Mucosa of stomach (tissue), 1 donor: Measurements from ENCODE around the gene LYRM2.

ENCODE experiments used
- H3K27me3 ChIP-seq: one replicate; pipeline ENCODE4 v1.7.0; 2013; ENCODE audit warnings: mild to moderate bottlenecking, low read length; ENCODE audit not compliant: control insufficient read depth, insufficient read depth
- H3K36me3 ChIP-seq: one replicate; pipeline ENCODE4 v1.7.0; 2013; ENCODE audit warnings: low read length; ENCODE audit not compliant: control insufficient read depth, insufficient read depth
- H3K4me1 ChIP-seq: one replicate; pipeline ENCODE4 v1.7.0; 2013; ENCODE audit warnings: mild to moderate bottlenecking, low read length; ENCODE audit not compliant: control insufficient read depth, insufficient read depth
- H3K4me3 ChIP-seq: one replicate; pipeline ENCODE4 v1.7.0; 2013; ENCODE audit warnings: low read length
- H3K9ac ChIP-seq: one replicate; pipeline ENCODE4 v1.7.0; 2013; ENCODE audit warnings: mild to moderate bottlenecking, low read length, moderate library complexity
- H3K9me3 ChIP-seq: one replicate; pipeline ENCODE4 v1.7.0; 2013; ENCODE audit warnings: mild to moderate bottlenecking, low read length, moderate library complexity; ENCODE audit not compliant: control insufficient read depth
- donor health status: Pancreatic carcinoma.

Gene LYRM2

GRCh38 chr6:89536231-89536630 is 102.3 kb downstream of the LYRM2 start:
- Histone ChIP-seq H3K4me1 (no peaks in the 10 kb centered on the region), H3K27me3 (no peaks in the 10 kb centered on the region), H3K36me3 (no peaks in the 10 kb centered on the region), H3K9ac (no peak overlapping the region), H3K4me3 (no peak overlapping the region), H3K9me3 (no peaks in the 10 kb centered on the region)

- Histone ChIP-seq H3K9ac (no peak overlapping the region), H3K36me3 (no peaks in the 10 kb centered on the region), H3K4me3 (no peak overlapping the region), H3K27me3 (no peaks in the 10 kb centered on the region), H3K4me1 (no peaks in the 10 kb centered on the region), H3K9me3 (no peaks in the 10 kb centered on the region)
These were observed 107.6 kb downstream of the LYRM2 start for GRCh38 chr6:89530982-89531381.

- Histone ChIP-seq H3K36me3 (no peaks in the 10 kb centered on the region), H3K4me1 (no peaks in the 10 kb centered on the region), H3K27me3 (no peaks in the 10 kb centered on the region), H3K9me3 (no peaks in the 10 kb centered on the region), H3K9ac (no peak overlapping the region), H3K4me3 (no peak overlapping the region)
These were observed 109.7 kb downstream of the LYRM2 start for GRCh38 chr6:89528866-89529265.

GRCh38 chr6:89527634-89528033 is 110.9 kb downstream of the LYRM2 start:
- H3K36me3 ChIP-seq: no peaks in the 10 kb centered on the region
- no peak overlapping the region for H3K4me3 ChIP-seq

GRCh38 chr6:89526563-89526869 is 112.0 kb downstream of the LYRM2 start:
- Histone ChIP-seq H3K36me3 (no peaks in the 10 kb centered on the region), H3K27me3 (no peaks in the 10 kb centered on the region), H3K4me1 (no peaks in the 10 kb centered on the region), H3K9ac (no peak overlapping the region), H3K9me3 (no peaks in the 10 kb centered on the region), H3K4me3 (no peak overlapping the region)

More at GRCh38 chr6:89527634-89528033, 110.9 kb downstream of the LYRM2 start:
- H3K4me1 ChIP-seq: no peaks in the 10 kb centered on the region
- H3K9me3 ChIP-seq: no peaks in the 10 kb centered on the region
- H3K27me3 ChIP-seq: no peaks in the 10 kb centered on the region
- H3K9ac ChIP-seq: no peak overlapping the region

GRCh38 chr6:89525786-89526562 is 112.6 kb downstream of the LYRM2 start:
- Histone ChIP-seq H3K36me3 (no peaks in the 10 kb centered on the region), H3K27me3 (no peaks in the 10 kb centered on the region), H3K4me3 (no peak overlapping the region), H3K4me1 (no peaks in the 10 kb centered on the region), H3K9ac (no peak overlapping the region), H3K9me3 (no peaks in the 10 kb centered on the region)

- H3K4me3 ChIP-seq: no peak overlapping the region
- no peaks in the 10 kb centered on the region for H3K9me3 ChIP-seq
- no peaks in the 10 kb centered on the region for H3K27me3 ChIP-seq
- no peak overlapping the region for H3K9ac ChIP-seq
- H3K4me1 ChIP-seq: no peaks in the 10 kb centered on the region
- no peaks in the 10 kb centered on the region for H3K36me3 ChIP-seq
These were observed 115.8 kb downstream of the LYRM2 start for GRCh38 chr6:89522778-89523177.

GRCh38 chr6:89520736-89521135 is 117.8 kb downstream of the LYRM2 start:
- Histone ChIP-seq H3K9ac (no peak overlapping the region), H3K9me3 (no peaks in the 10 kb centered on the region), H3K4me3 (no peak overlapping the region), H3K4me1 (no peaks in the 10 kb centered on the region), H3K27me3 (no peaks in the 10 kb centered on the region), H3K36me3 (no peaks in the 10 kb centered on the region)

- no peaks in the 10 kb centered on the region for H3K27me3 ChIP-seq
- no peak overlapping the region for H3K4me3 ChIP-seq
- H3K36me3 ChIP-seq: no peaks in the 10 kb centered on the region
- no peaks in the 10 kb centered on the region for H3K4me1 ChIP-seq
- no peak overlapping the region for H3K9ac ChIP-seq
- no peaks in the 10 kb centered on the region for H3K9me3 ChIP-seq
These were observed 120.0 kb downstream of the LYRM2 start for GRCh38 chr6:89518352-89519055.
